Right forelimb (tissue), 1 donor: Measurements from ENCODE around the gene CCDC102A.
"Not testable (repeated sequence)": the region's sequence is repeated elsewhere in the genome, so short reads cannot be mapped to it uniquely, and the experiment has no call there.

ENCODE experiments used
- DNase-seq: peaks from one replicate; pipeline ENCODE4 v3.0.0-alpha.2; 2018

Gene CCDC102A

GRCh38 chr16:57499941-57500340 is 36.4 kb downstream of the CCDC102A start:
- not testable (repeated sequence) for DNase-seq

- no peak for DNase-seq
Observed at GRCh38 chr16:57498031-57498430, 38.3 kb downstream of the CCDC102A start.

- no peak for DNase-seq
Observed at GRCh38 chr16:57497121-57497520, 39.2 kb downstream of the CCDC102A start.

- no peak for DNase-seq
Observed at GRCh38 chr16:57493767-57494166, 42.6 kb downstream of the CCDC102A start.

DNA sequence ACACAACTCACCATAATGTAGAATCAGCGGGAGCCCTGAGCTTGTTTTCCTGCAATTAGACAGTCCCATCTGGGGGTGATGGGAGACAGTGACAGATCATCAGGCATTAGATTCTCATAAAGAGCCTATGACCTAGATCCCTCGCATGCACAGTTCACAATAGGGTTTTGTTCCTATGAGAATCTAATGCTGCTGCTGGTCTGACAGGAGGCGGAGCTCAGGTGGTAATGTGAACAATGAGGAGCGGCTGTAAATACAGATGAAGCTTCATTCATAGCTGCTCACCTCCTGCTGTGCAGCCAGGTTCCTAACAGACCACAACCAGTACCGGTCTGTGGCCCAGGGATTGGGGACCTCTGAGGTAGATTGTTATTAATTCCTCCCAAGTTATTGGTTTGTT is 47.1 kb downstream of the CCDC102A start:
- no peak for DNase-seq

- no peak for DNase-seq
Observed at GRCh38 chr16:57486858-57487834, 49.2 kb downstream of the CCDC102A start.

GRCh38 chr16:57485916-57486857 is 50.2 kb downstream of the CCDC102A start, which contains the start of gene DOK4:
DOK4 (minus strand) TSS chr16:57486493; CDS start chr16:57479507, 6,986 bp downstream.
- peak; percentile 89 for DNase-seq

DNA sequence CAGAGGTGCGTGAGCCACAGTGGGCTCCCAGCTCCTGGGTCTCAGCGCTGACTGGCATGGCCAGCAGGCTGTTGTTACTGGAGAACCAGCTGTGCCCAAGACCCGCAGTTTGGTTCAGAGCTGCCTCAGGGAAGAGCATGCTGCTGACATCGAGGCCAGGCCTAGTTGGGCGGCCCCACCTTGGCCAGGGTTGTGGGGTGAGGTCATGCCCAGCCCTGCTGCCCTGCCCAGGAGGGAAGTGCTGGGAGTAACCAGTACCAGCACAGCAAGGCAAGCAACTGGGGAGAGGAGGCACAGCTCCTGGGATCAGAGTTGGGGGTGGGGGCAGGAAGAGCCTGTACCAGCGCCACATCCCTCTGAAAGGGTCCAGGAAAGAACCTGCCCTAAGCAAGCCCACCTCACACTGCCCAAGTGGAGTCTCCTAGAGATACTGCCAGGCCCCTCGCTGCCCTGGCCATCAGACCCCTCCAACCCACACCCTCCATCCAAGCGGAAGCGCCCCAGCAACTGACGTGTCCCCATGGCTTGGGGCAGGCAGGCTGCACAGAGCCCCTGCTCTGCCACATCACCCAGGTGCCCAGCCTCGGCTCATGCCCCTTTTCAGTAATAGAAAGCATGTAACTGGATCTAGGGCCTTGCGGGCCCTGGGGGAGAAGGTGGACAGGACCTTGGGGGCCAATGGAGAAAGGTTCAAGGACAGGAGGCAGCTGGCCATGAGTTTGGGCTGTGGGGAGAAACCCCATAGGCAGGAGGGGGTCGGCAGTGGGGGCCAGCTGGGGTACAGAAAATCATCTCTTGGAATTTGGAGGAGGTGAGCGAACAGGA is 51.1 kb downstream of the CCDC102A start:
- DNase-seq, result no peak

DNA sequence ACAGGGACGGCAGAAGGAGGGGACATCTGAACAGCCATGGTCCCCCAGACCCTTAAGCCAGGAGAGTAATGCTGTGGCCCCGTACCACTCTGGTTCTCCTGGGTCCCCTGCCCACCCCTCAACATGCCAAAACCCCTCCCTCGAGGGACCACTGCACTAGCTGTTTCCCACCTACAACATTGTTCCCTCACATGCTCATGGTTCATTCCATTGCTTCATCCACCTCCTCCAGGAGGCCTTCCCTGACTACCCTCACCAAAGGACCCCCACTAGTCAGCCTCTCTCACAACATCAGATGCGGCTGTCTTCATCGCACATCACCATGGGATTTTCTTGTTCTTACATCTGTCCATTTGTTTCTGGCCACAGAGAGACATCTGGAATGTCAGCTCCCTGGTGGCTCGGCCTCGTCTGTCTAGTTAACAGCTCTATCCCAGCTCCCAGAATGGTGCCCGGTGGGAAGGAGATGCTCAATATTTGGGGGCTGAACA is 51.8 kb downstream of the CCDC102A start:
- DNase-seq, result no peak

GRCh38 chr16:57483725-57484514 is 52.5 kb downstream of the CCDC102A start:
- DNase-seq, result no peak

- no peak for DNase-seq
Observed at GRCh38 chr16:57482845-57483545, 53.4 kb downstream of the CCDC102A start.

GRCh38 chr16:57481421-57481820 is 55.0 kb downstream of the CCDC102A start:
- DNase-seq, result no peak

GRCh38 chr16:57480754-57481230 is 55.6 kb downstream of the CCDC102A start:
- no peak for DNase-seq

GRCh38 chr16:57479976-57480753 is 56.2 kb downstream of the CCDC102A start:
- no peak for DNase-seq

GRCh38 chr16:57479205-57479975 is 57.0 kb downstream of the CCDC102A start:
- DNase-seq, result peak; percentile 75

DNA sequence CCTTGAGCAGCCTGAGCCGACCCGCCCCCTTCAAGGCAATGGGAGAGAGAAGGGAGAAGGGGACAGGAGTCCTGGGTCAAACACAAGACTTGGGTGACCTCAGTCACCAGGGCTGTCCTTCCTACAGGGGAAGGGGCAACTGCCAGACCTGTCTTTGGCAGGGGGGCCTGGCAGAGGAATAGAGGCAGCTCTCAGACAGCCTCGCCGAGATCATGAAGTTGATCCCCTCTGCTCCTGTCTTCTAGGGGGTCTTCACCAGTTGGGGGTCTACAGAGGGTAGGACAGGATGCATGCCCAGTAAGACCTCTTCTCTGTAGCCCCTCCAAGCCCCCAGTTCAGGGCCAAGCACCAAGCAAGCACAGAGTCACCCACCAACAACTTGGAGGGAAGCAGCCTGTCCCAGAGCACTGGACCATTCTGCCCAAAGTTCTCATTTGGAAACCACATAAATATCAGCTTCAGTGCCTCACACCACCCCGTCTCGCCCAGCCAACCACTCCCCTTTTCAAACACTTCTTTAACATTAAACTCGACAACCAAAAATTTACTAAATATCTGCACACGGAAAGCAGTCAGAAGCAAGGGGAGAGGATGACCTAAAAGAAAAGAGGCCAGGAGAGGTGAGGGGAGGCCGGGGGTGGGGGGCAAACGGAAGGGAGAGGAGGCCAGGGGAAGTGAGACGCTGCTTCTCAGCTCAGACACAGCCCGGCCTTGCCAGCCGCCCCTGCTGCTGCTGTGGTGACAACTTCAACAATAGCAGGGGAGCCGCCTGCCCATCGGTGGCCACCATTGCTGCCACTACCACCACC is 57.8 kb downstream of the CCDC102A start:
- DNase-seq, result no peak

GRCh38 chr16:57477531-57478202 is 58.7 kb downstream of the CCDC102A start:
- no peak for DNase-seq
